Measurements from ENCODE around the gene AGAP1. TPM values are rescaled to one million over a fixed set of nuclear protein-coding genes. Genes with fewer than 3 reads are reported as not detected.

Gene AGAP1
- total and polyA plus RNA-seq, 7 donors = 10.8 to 42.7 (median 18.6) TPM

GRCh38 chr2:235931676-235932075 lies 437.8 kb downstream of the AGAP1 start:
- intact Hi-C loops (cut with DNase I) = no loop called here
- WGBS, 2 donors = 91 to 93% methylated on average over 15 of the region's 15 CpGs
- Histone ChIP-seq H3K4me3 (no peak overlapping the region), H3K36me3 (peaks cover 0 to 22% (median 6%) of the 10 kb centered on the region in 4 donors), H3K27ac (no peak overlapping the region), H3K27me3 (no peaks in the 10 kb centered on the region), H3K9me3 (peaks cover 0 to 3% (median 0%) of the 10 kb centered on the region in 4 donors), H3K4me1 (no peaks in the 10 kb centered on the region)
- TF ChIP-seq POLR2A (IDR thresholded peaks at IDR 0.05) = no peak
- no peak for TF ChIP-seq CTCF (IDR thresholded peaks at IDR 0.05)
- no peak for TF ChIP-seq EP300 (IDR thresholded peaks at IDR 0.05)
- no peak for TF ChIP-seq POLR2AphosphoS5 (IDR thresholded peaks at IDR 0.05)
- DNase-seq = no peak

- no peaks in the 10 kb centered on the region for H3K27me3 ChIP-seq
- H3K4me1 ChIP-seq = no peaks in the 10 kb centered on the region
- no peak overlapping the region for H3K27ac ChIP-seq
- intact Hi-C loops (cut with DNase I) = no loop called here
- no peak for TF ChIP-seq CTCF (IDR thresholded peaks at IDR 0.05)
- no peak overlapping the region for H3K4me3 ChIP-seq
- H3K9me3 ChIP-seq = peaks cover 0 to 3% (median 0%) of the 10 kb centered on the region in 4 donors
- DNase-seq = no peak
- WGBS, 2 donors = 77 to 88% methylated on average over 15 of the region's 15 CpGs
- peaks cover 0 to 19% (median 6%) of the 10 kb centered on the region in 4 donors for H3K36me3 ChIP-seq
Observed at GRCh38 chr2:235934059-235934773, 440.4 kb downstream of the AGAP1 start.

- Histone ChIP-seq H3K27me3 (no peaks in the 10 kb centered on the region), H3K36me3 (peaks cover 0 to 19% (median 6%) of the 10 kb centered on the region in 4 donors), H3K27ac (no peak overlapping the region), H3K9me3 (peaks cover 0 to 3% (median 0%) of the 10 kb centered on the region in 4 donors), H3K4me1 (peaks cover 0 to under 1% (median 0%) of the 10 kb centered on the region in 4 donors), H3K4me3 (no peak overlapping the region)
- intact Hi-C loops (cut with DNase I) = no loop called here
- no peak for DNase-seq
- TF ChIP-seq POLR2A (IDR thresholded peaks at IDR 0.05) (no peak), CTCF (IDR thresholded peaks at IDR 0.05) (no peak), EP300 (IDR thresholded peaks at IDR 0.05) (no peak), POLR2AphosphoS5 (IDR thresholded peaks at IDR 0.05) (no peak)
- 82 to 89% methylated on average over 16 of the region's 16 CpGs for WGBS, 2 donors
Observed at GRCh38 chr2:235934774-235935484, 441.1 kb downstream of the AGAP1 start.

- Histone ChIP-seq H3K27ac (no peak overlapping the region), H3K4me3 (no peak overlapping the region), H3K4me1 (peaks cover 0 to 7% (median 0%) of the 10 kb centered on the region in 4 donors), H3K27me3 (no peaks in the 10 kb centered on the region), H3K9me3 (peaks cover 0 to 3% (median 0%) of the 10 kb centered on the region in 4 donors), H3K36me3 (peaks cover 0 to 18% (median 6%) of the 10 kb centered on the region in 4 donors)
- TF ChIP-seq CTCF (IDR thresholded peaks at IDR 0.05) = no peak
- DNase-seq = peak; percentile 42
- intact Hi-C loops (cut with DNase I) = no loop called here
- WGBS, 2 donors = 88 to 95% methylated on average over 13 of the region's 13 CpGs
Observed at GRCh38 chr2:235935773-235936172, 441.9 kb downstream of the AGAP1 start.

Measured in sigmoid colon (tissue), 7 donors.